ENCODE results near the gene C12orf76. TPM values are rescaled to one million over a fixed set of nuclear protein-coding genes. Genes with fewer than 3 reads are reported as not detected.

C12orf76 gene
- total and polyA plus RNA-seq, 2 of the 13 experiments (the other 11 are each of a cell fraction or from before 2014, with no cell fraction given), result 15.8 to 38.4 TPM

GRCh38 chr12:110091136-110091711 lies 42.9 kb upstream of the C12orf76 start (continued):
- no peak for TF ChIP-seq HMGXB3 (CRISPR knock-in tag; IDR thresholded peaks at IDR 0.05; ENCODE audit: borderline replicate concordance)
- TF ChIP-seq PATZ1 (CRISPR knock-in tag; IDR thresholded peaks at IDR 0.05), result peak; percentile 92
- TF ChIP-seq PBX3 (CRISPR knock-in tag; IDR thresholded peaks at IDR 0.05; ENCODE audit: borderline replicate concordance), result no peak
- no peak for TF ChIP-seq ZFY (CRISPR knock-in tag; IDR thresholded peaks at IDR 0.05)
- peak; percentile 99 for TF ChIP-seq NR2F2 (IDR thresholded peaks at IDR 0.05; ENCODE audit: borderline replicate concordance, low read depth)
- no peak for TF ChIP-seq KLF13 (CRISPR knock-in tag; IDR thresholded peaks at IDR 0.05)
- TF ChIP-seq ZNF263 (CRISPR knock-in tag; IDR thresholded peaks at IDR 0.05), result no peak
- TF ChIP-seq ZSCAN25 (CRISPR knock-in tag; IDR thresholded peaks at IDR 0.05), result no peak
- TF ChIP-seq ETS1 (CRISPR knock-in tag; IDR thresholded peaks at IDR 0.05), result no peak
- no peak; the same call in 1 of the 2 replicates for TF ChIP-seq GTF3A (CRISPR knock-in tag; conservative IDR thresholded peaks at IDR 0.05)
- TF ChIP-seq ZNF749 (CRISPR knock-in tag; IDR thresholded peaks at IDR 0.05; ENCODE audit: borderline replicate concordance), result no peak
- no peak for TF ChIP-seq ZNF598 (CRISPR knock-in tag; IDR thresholded peaks at IDR 0.05; ENCODE audit: borderline replicate concordance)
- TF ChIP-seq HNRNPLL (IDR thresholded peaks at IDR 0.05; ENCODE audit: low read depth, low read length, poor library complexity, severe bottlenecking), result no peak
- peak; percentile 86 for TF ChIP-seq ONECUT2 (CRISPR knock-in tag; IDR thresholded peaks at IDR 0.05)
- TF ChIP-seq ZNF737 (CRISPR knock-in tag; IDR thresholded peaks at IDR 0.05; ENCODE audit: borderline replicate concordance), result no peak
- TF ChIP-seq ZNF160 (CRISPR knock-in tag; IDR thresholded peaks at IDR 0.05), result 0 out of 2 replicates have a peak, but pooled peaks have one; percentile 23
- no peak for TF ChIP-seq GRHL1 (CRISPR knock-in tag; conservative IDR thresholded peaks at IDR 0.05)
- TF ChIP-seq RFXANK (CRISPR knock-in tag; IDR thresholded peaks at IDR 0.05), result no peak
- TF ChIP-seq HCFC1 (IDR thresholded peaks at IDR 0.05; ENCODE audit: low read depth, low read length), result no peak
- TF ChIP-seq SRSF9 (IDR thresholded peaks at IDR 0.05; ENCODE audit: borderline replicate concordance, insufficient read depth, low read depth, low read length, poor library complexity, severe bottlenecking), result no peak

Measured in HepG2 (cell line).